DND-41 (cell line): ENCODE data around the gene DET1.

ENCODE experiments used
- ATAC-seq: fragments of 200-7000 bp; cut with Tn5 transposase; 3 replicates; pipeline ENCODE4 v1.9.1; 2021; ENCODE audit warnings: low read depth; ENCODE audit not compliant: insufficient read depth
- DNase-seq: peaks from one replicate; pipeline ENCODE4 v3.0.0-alpha.2; 2020
- H2AFZ ChIP-seq: 2 replicates; pipeline ENCODE4 v1.6.0; 2012; ENCODE audit warnings: low read depth, low read length
- H3K27ac ChIP-seq: 2 replicates; pipeline ENCODE4 v1.5.1; 2012; ENCODE audit warnings: low read length, inconsistent platforms
- H3K27me3 ChIP-seq: fragments of 200-600 bp; sonication (generic); 2 replicates; pipeline ENCODE4 v1.6.0; 2012; ENCODE audit warnings: low read length, mild to moderate bottlenecking, inconsistent platforms; ENCODE audit not compliant: insufficient read depth, poor library complexity
- H3K36me3 ChIP-seq: 2 replicates; pipeline ENCODE4 v1.5.1; 2012; ENCODE audit warnings: low read length, inconsistent platforms; ENCODE audit not compliant: insufficient read depth
- H3K4me1 ChIP-seq: 2 replicates; pipeline ENCODE4 v1.5.1; 2012; ENCODE audit warnings: mild to moderate bottlenecking, low read length; ENCODE audit not compliant: insufficient read depth
- H3K4me2 ChIP-seq: 2 replicates; pipeline ENCODE4 v1.6.0; 2012; ENCODE audit warnings: mild to moderate bottlenecking, moderate library complexity, low read length, inconsistent platforms; ENCODE audit not compliant: insufficient read depth
- H3K4me3 ChIP-seq, 2 experiments: fragments of 200-600 bp in 1 of 2; shearing (Covaris generic) in 1 of 2; 2 replicates each; pipeline ENCODE4 v1.5.1; 2012 to 2016; ENCODE audit warnings: inconsistent platforms in 2 of 2, low read length in 2 of 2, mild to moderate bottlenecking in 2 of 2, low read depth in 1 of 2, moderate library complexity in 1 of 2
- H3K79me2 ChIP-seq: 2 replicates; pipeline ENCODE4 v1.6.0; 2012; ENCODE audit warnings: low read length, inconsistent platforms; ENCODE audit not compliant: insufficient read depth
- H3K9ac ChIP-seq: 2 replicates; pipeline ENCODE4 v1.6.0; 2012; ENCODE audit warnings: low read depth, mild to moderate bottlenecking, inconsistent platforms, low read length, moderate library complexity
- H3K9me3 ChIP-seq: 2 replicates; pipeline ENCODE4 v1.5.1; 2012; ENCODE audit warnings: low read length, moderate library complexity, mild to moderate bottlenecking, inconsistent platforms; ENCODE audit not compliant: insufficient read depth, severe bottlenecking
- H4K20me1 ChIP-seq: 2 replicates; pipeline ENCODE4 v1.6.0; 2012; ENCODE audit warnings: low read length; ENCODE audit not compliant: insufficient read depth
- EZH2 ChIP-seq: IDR thresholded peaks from 3 replicates; pipeline ENCODE4 v1.6.1; 2012; ENCODE audit warnings: borderline replicate concordance, low read depth, mild to moderate bottlenecking, moderate library complexity, low read length, inconsistent platforms; ENCODE audit not compliant: severe bottlenecking
- TF ChIP-seq, protein P1 (sequence below): IDR thresholded peaks from 2 replicates; pipeline ENCODE4 v1.5.1; 2012; ENCODE audit warnings: borderline replicate concordance, low read length, moderate library complexity, mild to moderate bottlenecking; ENCODE audit not compliant: poor library complexity, severe bottlenecking; ENCODE audit errors: extremely low read depth

DET1 gene

DNA sequence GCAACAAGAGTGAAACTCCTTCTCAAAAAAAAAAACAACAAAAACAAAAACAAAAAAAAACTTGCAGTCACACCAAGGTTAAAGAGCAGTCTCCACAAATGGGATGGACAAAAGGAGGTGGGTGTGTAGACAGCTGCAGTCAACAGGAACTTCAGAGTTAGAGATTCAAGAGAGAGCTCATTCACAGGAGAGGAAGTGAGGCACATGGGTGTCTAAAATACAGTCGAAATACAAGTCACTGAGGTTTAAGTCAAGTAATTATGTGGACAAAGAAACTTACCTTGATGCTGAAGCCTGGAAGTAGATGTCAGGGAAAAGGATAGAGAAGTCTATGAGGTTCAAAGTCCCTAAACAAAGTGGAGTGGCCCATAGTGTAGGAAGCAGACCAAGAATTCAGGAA lies 64.2 kb downstream of the DET1 start:
- no peaks in the 10 kb centered on the region for H3K27me3 ChIP-seq
- no peaks in the 10 kb centered on the region for H3K4me1 ChIP-seq
- H3K4me2 ChIP-seq = no peak overlapping the region
- H3K79me2 ChIP-seq = no peaks in the 10 kb centered on the region
- ATAC-seq = no peak
- no peak for DNase-seq
- TF ChIP-seq, protein P1, sequence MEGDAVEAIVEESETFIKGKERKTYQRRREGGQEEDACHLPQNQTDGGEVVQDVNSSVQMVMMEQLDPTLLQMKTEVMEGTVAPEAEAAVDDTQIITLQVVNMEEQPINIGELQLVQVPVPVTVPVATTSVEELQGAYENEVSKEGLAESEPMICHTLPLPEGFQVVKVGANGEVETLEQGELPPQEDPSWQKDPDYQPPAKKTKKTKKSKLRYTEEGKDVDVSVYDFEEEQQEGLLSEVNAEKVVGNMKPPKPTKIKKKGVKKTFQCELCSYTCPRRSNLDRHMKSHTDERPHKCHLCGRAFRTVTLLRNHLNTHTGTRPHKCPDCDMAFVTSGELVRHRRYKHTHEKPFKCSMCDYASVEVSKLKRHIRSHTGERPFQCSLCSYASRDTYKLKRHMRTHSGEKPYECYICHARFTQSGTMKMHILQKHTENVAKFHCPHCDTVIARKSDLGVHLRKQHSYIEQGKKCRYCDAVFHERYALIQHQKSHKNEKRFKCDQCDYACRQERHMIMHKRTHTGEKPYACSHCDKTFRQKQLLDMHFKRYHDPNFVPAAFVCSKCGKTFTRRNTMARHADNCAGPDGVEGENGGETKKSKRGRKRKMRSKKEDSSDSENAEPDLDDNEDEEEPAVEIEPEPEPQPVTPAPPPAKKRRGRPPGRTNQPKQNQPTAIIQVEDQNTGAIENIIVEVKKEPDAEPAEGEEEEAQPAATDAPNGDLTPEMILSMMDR = no peak
- no peak for TF ChIP-seq EZH2
- no peak overlapping the region for H2AFZ ChIP-seq
- no peaks in the 10 kb centered on the region for H4K20me1 ChIP-seq
- H3K4me3 ChIP-seq = no peak overlapping the region
- no peak overlapping the region for H3K9ac ChIP-seq
- H3K36me3 ChIP-seq = peaks cover 17% of the 10 kb centered on the region
- H3K27ac ChIP-seq = no peak overlapping the region
- no peaks in the 10 kb centered on the region for H3K9me3 ChIP-seq

DNA sequence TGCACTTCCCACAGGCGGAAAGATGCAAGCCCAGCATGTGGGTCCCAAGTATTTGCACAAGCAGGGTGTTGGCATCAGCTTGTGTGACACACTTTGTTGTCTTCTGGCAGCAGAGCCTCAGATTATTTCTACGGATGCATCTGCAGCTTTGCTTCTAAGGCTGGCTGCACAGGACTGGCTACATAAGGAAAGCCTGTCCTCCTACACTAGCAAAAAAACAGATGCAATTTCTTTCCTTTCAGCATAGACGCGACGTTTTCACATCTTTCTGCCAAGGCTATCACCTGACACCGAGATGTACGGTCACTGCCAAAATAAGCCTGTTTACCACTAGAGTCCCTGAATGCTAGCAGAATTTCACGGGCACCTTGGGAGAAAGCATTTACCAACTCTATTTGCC lies 65.5 kb downstream of the DET1 start:
- ATAC-seq = no peak
- H3K9me3 ChIP-seq = no peaks in the 10 kb centered on the region
- H3K27ac ChIP-seq = no peak overlapping the region
- no peak overlapping the region for H3K9ac ChIP-seq
- no peaks in the 10 kb centered on the region for H3K79me2 ChIP-seq
- H3K27me3 ChIP-seq = no peaks in the 10 kb centered on the region
- no peaks in the 10 kb centered on the region for H3K4me1 ChIP-seq
- no peak overlapping the region for H3K4me2 ChIP-seq
- H3K36me3 ChIP-seq = peaks cover 28% of the 10 kb centered on the region
- no peak for DNase-seq
- no peak overlapping the region for H3K4me3 ChIP-seq
- no peak overlapping the region for H2AFZ ChIP-seq
- H4K20me1 ChIP-seq = no peaks in the 10 kb centered on the region
- TF ChIP-seq, protein P1 = no peak

DNA sequence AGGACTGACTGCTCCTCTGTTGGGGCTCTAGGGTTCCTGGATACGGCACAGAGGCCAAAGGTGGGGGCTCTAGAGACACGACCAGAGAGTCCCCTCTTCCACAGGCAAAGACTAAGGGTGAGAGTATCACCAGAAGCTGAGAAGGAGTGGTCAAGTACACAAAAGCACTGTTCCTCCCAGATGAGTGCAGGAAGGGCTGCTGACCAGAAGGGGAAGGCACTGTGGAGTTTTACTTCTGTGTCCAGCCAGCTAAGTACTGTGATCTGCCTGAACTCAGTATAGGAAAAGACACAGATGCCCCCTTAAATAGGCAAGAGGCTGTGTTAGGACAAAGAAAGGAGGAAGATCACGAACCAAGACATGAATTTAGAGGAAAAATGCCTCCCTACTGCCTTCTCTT lies 67.3 kb downstream of the DET1 start:
- Histone ChIP-seq H3K27me3 (no peaks in the 10 kb centered on the region), H3K4me1 (no peaks in the 10 kb centered on the region), H2AFZ (no peak overlapping the region), H3K79me2 (no peaks in the 10 kb centered on the region), H3K4me2 (no peak overlapping the region), H3K9me3 (no peaks in the 10 kb centered on the region), H3K9ac (no peak overlapping the region), H4K20me1 (no peaks in the 10 kb centered on the region), H3K4me3 (no peak overlapping the region), H3K27ac (no peak overlapping the region), H3K36me3 (peaks cover 42% of the 10 kb centered on the region)
- TF ChIP-seq, protein P1 = no peak
- no peak for TF ChIP-seq EZH2
- no peak for ATAC-seq
- DNase-seq = no peak

DNA sequence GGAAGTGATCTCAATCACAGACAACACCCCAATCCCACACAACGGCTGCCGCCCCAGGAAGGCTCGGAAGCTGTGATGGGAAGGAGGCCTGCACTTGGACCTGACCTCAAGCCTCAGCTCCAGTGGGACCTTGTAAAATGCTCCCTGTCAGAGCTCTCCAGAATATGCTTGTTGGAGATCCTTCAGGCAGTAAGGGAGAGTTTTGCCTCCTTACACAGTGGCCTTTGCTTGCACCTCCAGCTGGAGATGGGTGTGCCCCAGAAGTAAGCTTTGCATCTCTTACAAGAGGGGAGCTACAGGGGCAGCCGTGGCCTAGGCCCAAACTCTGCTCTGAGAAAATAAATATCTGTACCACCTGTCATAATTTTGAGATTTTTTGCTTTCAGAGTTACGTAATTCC lies 68.6 kb downstream of the DET1 start:
- no peak for DNase-seq
- no peak overlapping the region for H3K9ac ChIP-seq

More for the DNA sequence above, 68.6 kb downstream of the DET1 start:
- H3K4me1 ChIP-seq = no peaks in the 10 kb centered on the region
- no peaks in the 10 kb centered on the region for H3K27me3 ChIP-seq
- no peak overlapping the region for H2AFZ ChIP-seq
- no peaks in the 10 kb centered on the region for H3K79me2 ChIP-seq
- no peak for ATAC-seq
- H3K27ac ChIP-seq = no peak overlapping the region
- no peaks in the 10 kb centered on the region for H3K9me3 ChIP-seq
- H3K4me2 ChIP-seq = no peak overlapping the region
- no peaks in the 10 kb centered on the region for H4K20me1 ChIP-seq
- no peak overlapping the region for H3K4me3 ChIP-seq
- TF ChIP-seq, protein P1 = no peak
- no peak for TF ChIP-seq EZH2
- H3K36me3 ChIP-seq = peaks cover 49% of the 10 kb centered on the region
